IPS-NIHi7 (cell line): ENCODE data around the gene SRSF3.
"Not testable (repeated sequence)": the region's sequence is repeated elsewhere in the genome, so short reads cannot be mapped to it uniquely, and the experiment has no call there.

ENCODE experiments used
- DNase-seq: peaks from one replicate; pipeline ENCODE4 v3.0.0; 2012; ENCODE audit warnings: mixed read lengths; ENCODE audit errors: extremely low spot score

SRSF3 gene

GRCh38 chr6:36574679-36575078, 19.5 kb upstream of the SRSF3 start:
- DNase-seq, result no peak

GRCh38 chr6:36576578-36576977, 17.6 kb upstream of the SRSF3 start:
- DNase-seq, result no peak

- no peak for DNase-seq
Observed at GRCh38 chr6:36577301-36577700, 16.9 kb upstream of the SRSF3 start.

GRCh38 chr6:36578030-36578429, 16.1 kb upstream of the SRSF3 start:
- no peak for DNase-seq

GRCh38 chr6:36578431-36578830, 15.7 kb upstream of the SRSF3 start:
- DNase-seq, result no peak

- DNase-seq, result no peak
Observed at GRCh38 chr6:36580184-36580526, 14.0 kb upstream of the SRSF3 start.

GRCh38 chr6:36581716-36582115, 12.4 kb upstream of the SRSF3 start:
- no peak for DNase-seq

GRCh38 chr6:36586606-36587005, 7.6 kb upstream of the SRSF3 start:
- no peak for DNase-seq

- not testable (repeated sequence) for DNase-seq
Observed at GRCh38 chr6:36589025-36589400, 5.1 kb upstream of the SRSF3 start.

GRCh38 chr6:36590237-36590636, 3.9 kb upstream of the SRSF3 start:
- peak; percentile 56 for DNase-seq

- DNase-seq, result no peak
Observed at GRCh38 chr6:36592221-36592655, 1.9 kb upstream of the SRSF3 start.

GRCh38 chr6:36593569-36594028, 563 bp upstream of the SRSF3 start:
- peak; percentile 46 for DNase-seq

GRCh38 chr6:36594816-36595643, 868 bp downstream of the SRSF3 start:
- no peak for DNase-seq

- no peak for DNase-seq
Observed at GRCh38 chr6:36596356-36596755, 2.2 kb downstream of the SRSF3 start.

- DNase-seq, result no peak
Observed at GRCh38 chr6:36597775-36598174, 3.6 kb downstream of the SRSF3 start.

- no peak for DNase-seq
Observed at GRCh38 chr6:36598326-36598725, 4.2 kb downstream of the SRSF3 start.

- no peak for DNase-seq
Observed at GRCh38 chr6:36598739-36599318, 4.7 kb downstream of the SRSF3 start.

- DNase-seq, result peak; percentile 56
Observed at GRCh38 chr6:36599791-36600209, 5.6 kb downstream of the SRSF3 start.

- no peak for DNase-seq
Observed at GRCh38 chr6:36600564-36601146, 6.5 kb downstream of the SRSF3 start.

GRCh38 chr6:36601818-36602217, 7.7 kb downstream of the SRSF3 start:
- not testable (repeated sequence) for DNase-seq

GRCh38 chr6:36603222-36604089, 9.3 kb downstream of the SRSF3 start:
- DNase-seq, result no peak
